Small intestine (tissue), 7 donors: ENCODE measurements around the gene RPA3. TPM values are rescaled to one million over a fixed set of nuclear protein-coding genes. Genes with fewer than 3 reads are reported as not detected.
"Not testable (repeated sequence)": the region's sequence is repeated elsewhere in the genome, so short reads cannot be mapped to it uniquely, and the experiment has no call there.

Experiments
- DNase-seq, 2 donors: peaks; one replicate each; pipeline versions ENCODE4 v3.0.0 to v3.0.0-alpha.2; 2013
- FAIRE-seq: peaks from 2 replicates; lab custom pipeline; 2012; peaks lifted over from hg19 to GRCh38; lab: Jason Lieb, UNC
- H3K27ac ChIP-seq, 3 donors: one replicate each; pipeline ENCODE4 v1.5.1; 2013; ENCODE audit warnings: low read length in 2 of 3, mild to moderate bottlenecking in 2 of 3, control low read depth in 1 of 3, inconsistent platforms in 1 of 3, low read depth in 1 of 3, moderate library complexity in 1 of 3
- H3K27me3 ChIP-seq, 3 donors: one replicate each; pipeline ENCODE4 v1.6.1; 2013; ENCODE audit warnings: low read length in 3 of 3, inconsistent platforms in 1 of 3; ENCODE audit not compliant: control insufficient read depth in 3 of 3, insufficient read depth in 3 of 3
- H3K36me3 ChIP-seq, 3 donors: one replicate each; pipeline ENCODE4 v1.6.1; 2013; ENCODE audit warnings: low read length in 3 of 3, inconsistent platforms in 1 of 3, low read depth in 1 of 3, mild to moderate bottlenecking in 1 of 3, moderate library complexity in 1 of 3; ENCODE audit not compliant: control insufficient read depth in 3 of 3, insufficient read depth in 2 of 3
- H3K4me1 ChIP-seq, 3 donors: one replicate each; pipeline ENCODE4 v1.6.1; 2013; ENCODE audit warnings: low read length in 2 of 3, inconsistent platforms in 1 of 3, low read depth in 1 of 3, mild to moderate bottlenecking in 1 of 3, moderate library complexity in 1 of 3; ENCODE audit not compliant: control insufficient read depth in 3 of 3, insufficient read depth in 2 of 3
- H3K4me3 ChIP-seq, 3 donors: one replicate each; pipeline ENCODE4 v1.5.1; 2013; ENCODE audit warnings: low read length in 3 of 3, control low read depth in 1 of 3, inconsistent platforms in 1 of 3, low read depth in 1 of 3, mild to moderate bottlenecking in 1 of 3, moderate library complexity in 1 of 3
- H3K9me3 ChIP-seq, 2 donors: one replicate each; pipeline ENCODE4 v1.6.1; 2013; ENCODE audit warnings: low read depth in 1 of 2, low read length in 1 of 2; ENCODE audit not compliant: control insufficient read depth in 2 of 2, insufficient read depth in 1 of 2
- WGBS, 3 donors: extraction: QIAGEN DNeasy Blood & Tissue Kit; methylation state at CpG; one replicate each; pipeline ENCODE4 v1.1.7; 2013; 5-methylcytosine and 5-hydroxymethylcytosine counted together
- polyA plus RNA-seq, 4 donors: library from polyadenylated mRNA; stranded (reverse) in 3 of 4; unstranded in 1 of 4; fragments of 200-250 nt in 3 of 4; fragments of 120-200 nt in 1 of 4; gene quantifications; one replicate each; pipeline versions ENCODE4 v1.2.1 to v1.2.3, GENCODE V29; 2013
- donor health status: healthy with polysubstance abuse.
- donor health status: control.
- donor health status: control.
- donor health status: Bipolar disorder and iron deficiency.
- donor health status: healthy.

RPA3 gene
- polyA plus RNA-seq, 4 donors: 30.0 to 37.2 (median 33.6) TPM

- FAIRE-seq (no peak), DNase-seq (no peak)
- H3K36me3 ChIP-seq: no peaks in the 10 kb centered on the region
- H3K27ac ChIP-seq: no peak overlapping the region
- no peak overlapping the region for H3K4me3 ChIP-seq
- WGBS, 3 donors: 49 to 69% (median 53%) methylated on average over 5 of the region's 5 CpGs
- no peaks in the 10 kb centered on the region for H3K4me1 ChIP-seq
- H3K27me3 ChIP-seq: no peaks in the 10 kb centered on the region
- peaks cover 0 to under 1% of the 10 kb centered on the region in 2 donors for H3K9me3 ChIP-seq
Measured at GRCh38 chr7:7682861-7683260, 35.5 kb downstream of the RPA3 start.

DNA sequence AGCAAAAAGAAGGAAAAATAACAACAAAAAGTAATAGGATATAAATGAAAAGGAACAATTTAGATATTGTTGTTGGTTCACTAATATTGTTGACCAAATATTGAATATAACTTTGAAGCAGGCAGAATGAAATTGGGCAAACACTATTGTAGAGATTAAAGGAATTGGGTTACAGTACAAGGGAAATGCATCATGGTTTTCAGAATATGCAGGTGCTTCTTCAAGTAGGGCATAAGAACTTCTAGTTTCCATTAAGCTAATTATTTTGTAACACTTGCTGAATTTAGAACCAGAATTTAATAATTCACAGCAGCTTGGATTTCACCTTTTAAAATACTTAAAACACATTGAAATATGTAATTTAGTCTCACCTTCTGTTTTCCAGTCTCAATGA is 36.5 kb downstream of the RPA3 start:
- DNase-seq (no peak), FAIRE-seq (no peak)
- Histone ChIP-seq H3K9me3 (peaks cover 0 to 3% of the 10 kb centered on the region in 2 donors), H3K4me1 (no peaks in the 10 kb centered on the region), H3K27me3 (no peaks in the 10 kb centered on the region), H3K27ac (no peak overlapping the region), H3K36me3 (no peaks in the 10 kb centered on the region), H3K4me3 (no peak overlapping the region)

DNA sequence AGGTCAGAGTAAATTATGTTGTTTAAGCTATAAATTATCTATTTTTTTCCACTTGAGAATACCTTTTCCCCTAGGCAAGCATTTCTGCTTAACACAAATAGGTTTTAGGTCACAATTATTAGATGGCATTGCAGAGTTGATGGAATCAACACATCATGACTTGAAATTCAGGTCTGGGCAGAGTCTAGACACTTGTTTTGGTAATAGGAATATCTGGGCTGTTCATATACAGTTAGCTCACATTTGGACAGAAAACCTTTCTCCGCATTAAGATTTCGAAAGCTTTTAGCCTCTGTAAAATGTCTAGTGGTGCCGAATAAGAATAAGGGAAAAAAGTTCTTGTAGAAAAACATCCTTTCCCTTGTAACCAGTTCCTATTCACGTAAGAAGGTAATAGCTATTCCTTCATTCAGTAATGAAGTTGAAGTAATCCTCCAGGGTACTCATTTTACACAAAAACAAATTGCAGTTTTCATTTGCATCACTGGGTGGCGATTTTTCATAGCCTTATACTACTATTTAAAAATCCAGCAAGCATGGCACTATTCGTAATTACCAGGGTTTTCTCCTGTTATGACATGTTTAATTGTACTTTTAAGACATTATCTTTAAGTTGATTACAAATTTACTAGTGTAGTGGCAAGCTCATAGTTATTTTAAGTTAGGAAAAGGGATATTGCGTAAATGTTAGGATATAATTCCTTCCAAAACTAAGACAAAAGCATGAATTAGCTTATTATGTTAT is 37.0 kb downstream of the RPA3 start:
- Histone ChIP-seq H3K36me3 (no peaks in the 10 kb centered on the region), H3K9me3 (peaks cover 0 to 3% of the 10 kb centered on the region in 2 donors), H3K27me3 (no peaks in the 10 kb centered on the region), H3K4me1 (no peaks in the 10 kb centered on the region), H3K27ac (no peak overlapping the region), H3K4me3 (no peak overlapping the region)
- WGBS, 3 donors: 42 to 45% (median 44%) methylated on average over 7 of the region's 7 CpGs
- peak; percentile 77 to 79 for DNase-seq
- FAIRE-seq: peak; percentile 94

- not testable (repeated sequence) for H3K36me3 ChIP-seq, H3K9me3 ChIP-seq, DNase-seq, H3K27me3 ChIP-seq, H3K27ac ChIP-seq, H3K4me3 ChIP-seq, FAIRE-seq, H3K4me1 ChIP-seq
- WGBS, 3 donors: 96 to 99% (median 98%) methylated on average over 2 of the region's 2 CpGs
Measured at GRCh38 chr7:7679640-7680039, 38.8 kb downstream of the RPA3 start.

- no peak for FAIRE-seq
Measured at GRCh38 chr7:7675686-7676085, 42.7 kb downstream of the RPA3 start.

DNA sequence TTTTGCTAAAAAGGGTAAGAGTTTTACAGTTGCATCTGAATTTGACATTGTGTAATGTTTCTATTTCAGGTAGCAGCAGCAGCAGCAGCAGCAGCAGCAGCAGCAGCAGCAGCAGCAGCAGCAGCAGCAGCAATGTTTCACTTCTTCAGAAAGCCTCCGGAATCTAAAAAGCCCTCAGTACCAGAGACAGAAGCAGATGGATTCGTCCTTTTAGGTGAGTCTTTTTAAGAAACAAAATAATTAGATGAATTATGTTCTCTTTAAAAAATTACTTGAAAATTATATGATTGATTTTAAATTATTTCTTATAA is 45.2 kb downstream of the RPA3 start:
- peaks cover 2 to 5% (median 3%) of the 10 kb centered on the region in 3 donors for H3K36me3 ChIP-seq
- H3K4me1 ChIP-seq: no peaks in the 10 kb centered on the region
- no peaks in the 10 kb centered on the region for H3K27me3 ChIP-seq
- 90 to 95% (median 93%) methylated on average over 2 of the region's 2 CpGs for WGBS, 3 donors
- FAIRE-seq: no peak
- H3K4me3 ChIP-seq: no peak overlapping the region
- no peak overlapping the region for H3K27ac ChIP-seq
- no peak for DNase-seq
- H3K9me3 ChIP-seq: peaks cover 0 to 3% of the 10 kb centered on the region in 2 donors

More at GRCh38 chr7:7675686-7676085, 42.7 kb downstream of the RPA3 start:
- Histone ChIP-seq H3K4me3 (no peak overlapping the region), H3K9me3 (peaks cover 0 to 3% of the 10 kb centered on the region in 2 donors), H3K36me3 (peaks cover 2 to 5% (median 3%) of the 10 kb centered on the region in 3 donors), H3K4me1 (no peaks in the 10 kb centered on the region), H3K27ac (no peak overlapping the region), H3K27me3 (no peaks in the 10 kb centered on the region)
- no peak for DNase-seq
- WGBS, 3 donors: 77 to 88% (median 79%) methylated on average over 6 of the region's 6 CpGs

DNA sequence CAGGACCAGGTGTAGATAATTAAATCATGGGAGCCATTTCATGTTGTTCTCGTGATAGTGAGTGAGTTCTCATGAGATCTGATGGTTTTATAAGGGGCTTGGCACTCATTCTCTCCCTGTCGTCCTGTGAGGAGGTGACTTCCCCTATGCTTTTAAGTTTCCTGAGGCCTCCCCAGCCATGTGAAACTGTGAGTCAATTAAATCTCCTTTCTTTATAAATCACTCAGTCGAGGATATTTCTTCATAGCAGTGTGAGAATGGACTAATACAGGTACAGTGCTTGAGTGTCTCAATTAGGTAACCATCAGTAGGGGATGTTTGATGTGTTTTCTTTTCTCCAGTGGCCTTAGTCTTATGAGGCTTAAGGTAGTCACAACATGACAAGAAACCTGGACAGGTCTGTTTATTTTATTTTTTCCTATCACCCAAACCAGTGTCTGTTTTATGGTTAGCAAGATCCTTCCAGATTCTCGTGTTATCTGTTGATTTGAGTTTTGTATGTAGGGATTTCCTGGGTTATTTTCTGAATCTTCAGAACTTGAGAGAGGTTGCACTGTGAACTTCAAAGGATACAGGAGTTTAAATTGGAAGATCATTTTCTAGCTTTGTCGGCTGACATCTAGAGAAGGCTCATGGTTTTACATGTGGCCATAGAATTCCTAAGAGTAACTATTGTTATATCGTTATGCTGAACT is 45.7 kb downstream of the RPA3 start:
- Histone ChIP-seq H3K4me3 (no peak overlapping the region), H3K4me1 (no peaks in the 10 kb centered on the region), H3K27me3 (no peaks in the 10 kb centered on the region), H3K36me3 (peaks cover 2 to 7% (median 3%) of the 10 kb centered on the region in 3 donors), H3K9me3 (peaks cover 0 to under 1% of the 10 kb centered on the region in 2 donors), H3K27ac (no peak overlapping the region)
- DNase-seq (no peak), FAIRE-seq (no peak)
- 78 to 88% (median 79%) methylated on average over 6 of the region's 6 CpGs for WGBS, 3 donors

- DNase-seq (no peak), FAIRE-seq (no peak)
- 71 to 79% (median 75%) methylated on average over 3 of the region's 3 CpGs for WGBS, 3 donors
- H3K4me1 ChIP-seq: no peaks in the 10 kb centered on the region
- no peaks in the 10 kb centered on the region for H3K9me3 ChIP-seq
- peaks cover 2 to 7% (median 3%) of the 10 kb centered on the region in 3 donors for H3K36me3 ChIP-seq
- no peaks in the 10 kb centered on the region for H3K27me3 ChIP-seq
- H3K27ac ChIP-seq: no peak overlapping the region
- no peak overlapping the region for H3K4me3 ChIP-seq
Measured at GRCh38 chr7:7671361-7671760, 47.0 kb downstream of the RPA3 start.
